ENCODE measurements around the gene AFG1L.
"Not testable (repeated sequence)": the region's sequence is repeated elsewhere in the genome, so short reads cannot be mapped to it uniquely, and the experiment has no call there.

AFG1L gene

GRCh38 chr6:108364470-108364869 lies 69.6 kb downstream of the AFG1L start:
- no peak for TF ChIP-seq CTCF (conservative IDR thresholded peaks at IDR 0.05)

GRCh38 chr6:108365478-108365877 lies 70.6 kb downstream of the AFG1L start:
- no peak for TF ChIP-seq CTCF (conservative IDR thresholded peaks at IDR 0.05)
- H3K27ac ChIP-seq = no peak overlapping the region

More at GRCh38 chr6:108364470-108364869, 69.6 kb downstream of the AFG1L start:
- H3K27ac ChIP-seq = no peak overlapping the region

GRCh38 chr6:108366236-108366635 lies 71.4 kb downstream of the AFG1L start:
- no peak for TF ChIP-seq CTCF (conservative IDR thresholded peaks at IDR 0.05)
- H3K27ac ChIP-seq = no peak overlapping the region

GRCh38 chr6:108368431-108369030 lies 73.7 kb downstream of the AFG1L start:
- no peak overlapping the region for H3K27ac ChIP-seq
- TF ChIP-seq CTCF (conservative IDR thresholded peaks at IDR 0.05) = no peak

GRCh38 chr6:108380876-108381275 lies 86.0 kb downstream of the AFG1L start:
- TF ChIP-seq CTCF (conservative IDR thresholded peaks at IDR 0.05) = no peak

GRCh38 chr6:108383981-108384380 lies 89.1 kb downstream of the AFG1L start:
- no peak overlapping the region for H3K27ac ChIP-seq
- TF ChIP-seq CTCF (conservative IDR thresholded peaks at IDR 0.05) = no peak

More at GRCh38 chr6:108380876-108381275, 86.0 kb downstream of the AFG1L start:
- H3K27ac ChIP-seq = no peak overlapping the region

- H3K27ac ChIP-seq = not testable (repeated sequence)
Measured at GRCh38 chr6:108389190-108389589, 94.3 kb downstream of the AFG1L start.

GRCh38 chr6:108395297-108395696 lies 100.4 kb downstream of the AFG1L start:
- no peak for TF ChIP-seq CTCF (conservative IDR thresholded peaks at IDR 0.05)
- no peak overlapping the region for H3K27ac ChIP-seq
